ENCODE results near the gene TMPRSS2.

TMPRSS2 gene

DNA sequence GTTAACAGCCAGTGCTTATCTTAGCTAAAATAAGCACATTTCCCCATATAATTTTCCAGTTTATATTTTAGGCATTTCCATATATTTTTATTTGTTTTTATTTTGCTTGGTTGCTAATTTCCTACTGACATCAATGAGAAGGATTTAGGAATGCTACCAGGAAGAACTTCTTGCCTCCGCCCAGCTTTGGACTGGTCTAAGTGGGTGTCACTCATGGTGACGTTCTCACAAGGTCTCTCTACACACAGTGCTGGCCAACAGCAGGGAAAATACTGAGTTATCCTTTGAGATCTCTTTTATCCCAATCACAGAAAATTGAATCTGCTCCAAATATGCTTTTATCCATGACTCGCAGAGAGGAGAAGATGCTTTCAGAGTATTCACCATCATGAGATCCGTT is 68.7 kb downstream of the TMPRSS2 start:
- Histone ChIP-seq H3K36me3 (ENCODE audit: insufficient read depth, low read length) (peaks cover 3% of the 10 kb centered on the region; the same call in 1 of the 2 replicates), H3K4me2 (ENCODE audit: insufficient read depth, low read length) (no peak overlapping the region)
- no peak for DNase-seq

GRCh38 chr21:41438425-41439113 is 69.4 kb downstream of the TMPRSS2 start:
- Histone ChIP-seq H3K79me2 (ENCODE audit: insufficient read depth, low read length) (no peaks in the 10 kb centered on the region), H4K20me1 (ENCODE audit: insufficient read depth, low read length) (no peaks in the 10 kb centered on the region), H3K27me3 (ENCODE audit: insufficient read depth, low read length, poor library complexity) (no peaks in the 10 kb centered on the region), H3K9ac (ENCODE audit: low read depth, low read length) (no peak overlapping the region), H3K4me2 (ENCODE audit: insufficient read depth, low read length) (no peak overlapping the region), H2AFZ (ENCODE audit: low read depth, low read length) (no peak overlapping the region), H3K27ac (ENCODE audit: low read length) (no peak overlapping the region), H3K36me3 (ENCODE audit: insufficient read depth, low read length) (peaks cover 3% of the 10 kb centered on the region; the same call in 1 of the 2 replicates), H3K9me3 (ENCODE audit: insufficient read depth, low read length, severe bottlenecking) (peaks cover 15% of the 10 kb centered on the region), H3K4me1 (ENCODE audit: insufficient read depth, low read length) (no peaks in the 10 kb centered on the region), H3K4me3 (ENCODE audit: low read depth in 1 of 2, low read length in 2 of 2) (no peak overlapping the region)
- no peak for ATAC-seq (ENCODE audit: insufficient read depth, low read depth)
- DNase-seq, result no peak
- TF ChIP-seq EZH2 (IDR thresholded peaks at IDR 0.05; ENCODE audit: borderline replicate concordance, low read depth, low read length, severe bottlenecking) (no peak), CTCF (IDR thresholded peaks at IDR 0.05; ENCODE audit: borderline replicate concordance, extremely low read depth, low read length, poor library complexity, severe bottlenecking) (no peak)

More for the DNA sequence above, 68.7 kb downstream of the TMPRSS2 start:
- ATAC-seq (ENCODE audit: insufficient read depth, low read depth), result no peak
- Histone ChIP-seq H3K9ac (ENCODE audit: low read depth, low read length) (no peak overlapping the region), H3K27ac (ENCODE audit: low read length) (no peak overlapping the region), H3K79me2 (ENCODE audit: insufficient read depth, low read length) (no peaks in the 10 kb centered on the region), H3K27me3 (ENCODE audit: insufficient read depth, low read length, poor library complexity) (no peaks in the 10 kb centered on the region), H3K4me1 (ENCODE audit: insufficient read depth, low read length) (no peaks in the 10 kb centered on the region), H4K20me1 (ENCODE audit: insufficient read depth, low read length) (no peaks in the 10 kb centered on the region), H2AFZ (ENCODE audit: low read depth, low read length) (no peak overlapping the region), H3K9me3 (ENCODE audit: insufficient read depth, low read length, severe bottlenecking) (peaks cover 15% of the 10 kb centered on the region), H3K4me3 (ENCODE audit: low read depth in 1 of 2, low read length in 2 of 2) (no peak overlapping the region)
- no peak for TF ChIP-seq EZH2 (IDR thresholded peaks at IDR 0.05; ENCODE audit: borderline replicate concordance, low read depth, low read length, severe bottlenecking)
- no peak for TF ChIP-seq CTCF (IDR thresholded peaks at IDR 0.05; ENCODE audit: borderline replicate concordance, extremely low read depth, low read length, poor library complexity, severe bottlenecking)

DNA sequence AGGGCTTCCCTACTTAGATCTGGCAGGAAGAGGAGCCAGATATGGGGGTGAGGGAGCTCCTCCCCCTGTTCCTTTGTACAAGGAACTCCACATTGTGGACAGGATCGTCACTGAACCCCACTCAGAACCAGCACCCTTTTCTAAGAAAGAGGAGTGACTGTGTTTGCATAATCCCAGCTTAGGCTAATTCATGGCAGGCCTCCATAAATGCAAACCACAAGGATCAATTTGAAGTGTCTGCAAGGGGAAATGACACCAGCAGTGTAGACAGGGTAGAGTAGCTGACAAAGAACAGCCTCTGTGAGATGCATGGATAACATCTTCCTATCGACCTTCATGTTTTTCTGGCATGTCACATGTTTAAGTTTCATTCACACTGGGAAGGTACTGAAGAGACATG is 70.2 kb downstream of the TMPRSS2 start:
- no peak overlapping the region for H2AFZ ChIP-seq (ENCODE audit: low read depth, low read length)
- no peaks in the 10 kb centered on the region for H3K27me3 ChIP-seq (ENCODE audit: insufficient read depth, low read length, poor library complexity)
- H3K79me2 ChIP-seq (ENCODE audit: insufficient read depth, low read length), result no peaks in the 10 kb centered on the region
- DNase-seq (no peak), ATAC-seq (ENCODE audit: insufficient read depth, low read depth) (no peak)
- peaks cover 15% of the 10 kb centered on the region for H3K9me3 ChIP-seq (ENCODE audit: insufficient read depth, low read length, severe bottlenecking)
- H3K36me3 ChIP-seq (ENCODE audit: insufficient read depth, low read length), result peaks cover 3% of the 10 kb centered on the region; the same call in 1 of the 2 replicates
- no peaks in the 10 kb centered on the region for H3K4me1 ChIP-seq (ENCODE audit: insufficient read depth, low read length)
- H3K4me2 ChIP-seq (ENCODE audit: insufficient read depth, low read length), result no peak overlapping the region
- no peak overlapping the region for H3K9ac ChIP-seq (ENCODE audit: low read depth, low read length)
- H3K27ac ChIP-seq (ENCODE audit: low read length), result no peak overlapping the region
- no peaks in the 10 kb centered on the region for H4K20me1 ChIP-seq (ENCODE audit: insufficient read depth, low read length)
- no peak overlapping the region for H3K4me3 ChIP-seq (ENCODE audit: low read depth in 1 of 2, low read length in 2 of 2)
- TF ChIP-seq EZH2 (IDR thresholded peaks at IDR 0.05; ENCODE audit: borderline replicate concordance, low read depth, low read length, severe bottlenecking) (no peak), CTCF (IDR thresholded peaks at IDR 0.05; ENCODE audit: borderline replicate concordance, extremely low read depth, low read length, poor library complexity, severe bottlenecking) (no peak)

All from DND-41 (cell line).